Subcutaneous abdominal adipose tissue (tissue), 5 donors: ENCODE results near the gene THEM4.

Source experiments
- H3K27ac ChIP-seq: one replicate; pipeline ENCODE4 v1.7.0; 2013; ENCODE audit warnings: low read depth, mild to moderate bottlenecking, inconsistent platforms, low read length, moderate library complexity
- H3K27me3 ChIP-seq, 5 donors: one replicate each; pipeline ENCODE4 v1.7.0; 2013; ENCODE audit warnings: low read length in 5 of 5, inconsistent platforms in 1 of 5; ENCODE audit not compliant: control insufficient read depth in 5 of 5, insufficient read depth in 4 of 5
- H3K36me3 ChIP-seq, 5 donors: one replicate each; pipeline ENCODE4 v1.7.0; 2013; ENCODE audit warnings: low read length in 5 of 5; ENCODE audit not compliant: control insufficient read depth in 5 of 5, insufficient read depth in 5 of 5
- H3K4me1 ChIP-seq, 5 donors: one replicate each; pipeline ENCODE4 v1.7.0; 2013; ENCODE audit warnings: low read length in 5 of 5, mild to moderate bottlenecking in 3 of 5, moderate library complexity in 1 of 5; ENCODE audit not compliant: control insufficient read depth in 5 of 5, insufficient read depth in 5 of 5
- H3K4me3 ChIP-seq, 5 donors: one replicate each; pipeline ENCODE4 v1.7.0; 2013; ENCODE audit warnings: low read length in 5 of 5, low read depth in 1 of 5
- H3K9ac ChIP-seq, 5 donors: one replicate each; pipeline ENCODE4 v1.7.0; 2013; ENCODE audit warnings: low read length in 5 of 5, mild to moderate bottlenecking in 4 of 5, moderate library complexity in 3 of 5
- H3K9me3 ChIP-seq, 5 donors: one replicate each; pipeline ENCODE4 v1.7.0; 2013; ENCODE audit warnings: low read length in 5 of 5; ENCODE audit not compliant: control insufficient read depth in 5 of 5
- donor health status: healthy.
- donor health status: healthy.
- donor health status: healthy.
- donor health status: healthy.
- donor health status: healthy.

THEM4 gene

GRCh38 chr1:151833172-151833900, 76.0 kb downstream of the THEM4 start:
- Histone ChIP-seq H3K4me1 (peaks cover 0 to 46% (median 30%) of the 10 kb centered on the region in 5 donors), H3K4me3 (no peak overlapping the region), H3K9ac (no peak overlapping the region), H3K27ac (no peak overlapping the region), H3K9me3 (no peaks in the 10 kb centered on the region), H3K27me3 (peaks cover 0 to 13% (median 5%) of the 10 kb centered on the region in 5 donors), H3K36me3 (no peaks in the 10 kb centered on the region)

GRCh38 chr1:151832318-151832980, 76.9 kb downstream of the THEM4 start:
- Histone ChIP-seq H3K36me3 (no peaks in the 10 kb centered on the region), H3K27ac (no peak overlapping the region), H3K4me3 (peak overlapping the region in 1 of 5 donors; percentile 34), H3K4me1 (peaks cover 0 to 51% (median 34%) of the 10 kb centered on the region in 5 donors), H3K27me3 (peaks cover 0 to 7% (median 4%) of the 10 kb centered on the region in 5 donors), H3K9me3 (no peaks in the 10 kb centered on the region), H3K9ac (peak overlapping the region in 1 of 5 donors; percentile 5)

GRCh38 chr1:151831605-151832004, 77.7 kb downstream of the THEM4 start, which contains the start of gene RORC:
RORC (minus strand) TSS chr1:151831802; CDS start chr1:151831764, 38 bp downstream.
- Histone ChIP-seq H3K36me3 (no peaks in the 10 kb centered on the region), H3K27ac (no peak within 1 kb of the TSS), H3K9me3 (no peaks in the 10 kb centered on the region), H3K4me3 (peak within 1 kb of the TSS in 1 of 5 donors; percentile 34), H3K27me3 (no peaks in the 10 kb centered on the region), H3K9ac (peak within 1 kb of the TSS in 1 of 5 donors; percentile 34), H3K4me1 (peaks cover 0 to 51% (median 34%) of the 10 kb centered on the region in 5 donors)

- Histone ChIP-seq H3K27ac (no peak overlapping the region), H3K27me3 (no peaks in the 10 kb centered on the region), H3K4me1 (peaks cover 0 to 53% (median 35%) of the 10 kb centered on the region in 5 donors), H3K9ac (peak overlapping the region in 1 of 5 donors; percentile 34), H3K36me3 (no peaks in the 10 kb centered on the region), H3K9me3 (no peaks in the 10 kb centered on the region), H3K4me3 (peak overlapping the region in 1 of 5 donors; percentile 12)
Measured at GRCh38 chr1:151831256-151831591, 78.1 kb downstream of the THEM4 start.

GRCh38 chr1:151830055-151830454, 79.3 kb downstream of the THEM4 start:
- H3K4me1 ChIP-seq, result peaks cover 0 to 65% (median 43%) of the 10 kb centered on the region in 5 donors
- no peak overlapping the region for H3K4me3 ChIP-seq
- no peak overlapping the region for H3K9ac ChIP-seq
- no peaks in the 10 kb centered on the region for H3K9me3 ChIP-seq
- no peaks in the 10 kb centered on the region for H3K27me3 ChIP-seq
- H3K27ac ChIP-seq, result no peak overlapping the region
- H3K36me3 ChIP-seq, result no peaks in the 10 kb centered on the region

- Histone ChIP-seq H3K36me3 (no peaks in the 10 kb centered on the region), H3K4me1 (peaks cover 0 to 68% (median 43%) of the 10 kb centered on the region in 5 donors), H3K9me3 (no peaks in the 10 kb centered on the region), H3K4me3 (no peak overlapping the region), H3K27me3 (no peaks in the 10 kb centered on the region), H3K9ac (no peak overlapping the region), H3K27ac (no peak overlapping the region)
Measured at GRCh38 chr1:151829352-151830046, 79.8 kb downstream of the THEM4 start.

- no peak overlapping the region for H3K9ac ChIP-seq
- no peaks in the 10 kb centered on the region for H3K9me3 ChIP-seq
- no peak overlapping the region for H3K4me3 ChIP-seq
- H3K27me3 ChIP-seq, result no peaks in the 10 kb centered on the region
- no peak overlapping the region for H3K27ac ChIP-seq
- peaks cover 0 to 68% (median 43%) of the 10 kb centered on the region in 5 donors for H3K4me1 ChIP-seq
- H3K36me3 ChIP-seq, result no peaks in the 10 kb centered on the region
Measured at GRCh38 chr1:151828921-151829320, 80.4 kb downstream of the THEM4 start.

GRCh38 chr1:151827853-151828252, 81.5 kb downstream of the THEM4 start:
- H3K27ac ChIP-seq, result no peak overlapping the region
- H3K4me3 ChIP-seq, result no peak overlapping the region
- H3K9ac ChIP-seq, result no peak overlapping the region
- H3K27me3 ChIP-seq, result peaks cover 0 to 3% (median 0%) of the 10 kb centered on the region in 5 donors
- no peaks in the 10 kb centered on the region for H3K9me3 ChIP-seq
- peaks cover 0 to 65% (median 41%) of the 10 kb centered on the region in 5 donors for H3K4me1 ChIP-seq
- H3K36me3 ChIP-seq, result no peaks in the 10 kb centered on the region

- Histone ChIP-seq H3K36me3 (no peaks in the 10 kb centered on the region), H3K4me3 (no peak overlapping the region), H3K27ac (peak overlapping the region; percentile 41), H3K27me3 (peaks cover 0 to 3% (median 0%) of the 10 kb centered on the region in 5 donors), H3K4me1 (peaks cover 0 to 54% (median 23%) of the 10 kb centered on the region in 5 donors), H3K9me3 (no peaks in the 10 kb centered on the region), H3K9ac (peak overlapping the region in 1 of 5 donors; percentile 22)
Measured at GRCh38 chr1:151825751-151826660, 83.3 kb downstream of the THEM4 start.
